Endodermal cell (in vitro differentiated cells): ENCODE data around the gene CLDN9. TPM values are rescaled to one million over a fixed set of nuclear protein-coding genes. Genes with fewer than 3 reads are reported as not detected.
A peak's percentile ranks its signal among the peaks of the same experiment; 100 is the strongest.

ENCODE experiments used
- DNase-seq: peaks from one replicate; pipeline ENCODE4 v3.0.0-alpha.2; 2017
- H3K27ac ChIP-seq: 2 replicates; pipeline ENCODE4 v1.5.1; 2013; ENCODE audit warnings: mild to moderate bottlenecking, low read depth, low read length, moderate library complexity
- H3K27me3 ChIP-seq: 2 replicates; pipeline ENCODE4 v1.6.1; 2013; ENCODE audit warnings: mild to moderate bottlenecking, low read length, moderate library complexity; ENCODE audit not compliant: insufficient read depth, control insufficient read depth, poor library complexity, severe bottlenecking
- H3K36me3 ChIP-seq: 2 replicates; pipeline ENCODE4 v1.7.0; 2013; ENCODE audit warnings: mild to moderate bottlenecking, low read length, moderate library complexity; ENCODE audit not compliant: control insufficient read depth, insufficient read depth
- H3K4me1 ChIP-seq: one replicate; pipeline ENCODE4 v1.7.0; 2013; ENCODE audit warnings: low read length; ENCODE audit not compliant: control insufficient read depth, insufficient read depth
- H3K4me3 ChIP-seq: 2 replicates; pipeline ENCODE4 v1.5.1; 2013; ENCODE audit warnings: mild to moderate bottlenecking, low read length, moderate library complexity
- H3K9ac ChIP-seq: 2 replicates; pipeline ENCODE4 v1.6.1; 2013; ENCODE audit warnings: mild to moderate bottlenecking, low read length, moderate library complexity; ENCODE audit not compliant: poor library complexity, severe bottlenecking; ENCODE audit errors: extremely low read depth
- H3K9me3 ChIP-seq: 2 replicates; pipeline ENCODE4 v1.6.1; 2013; ENCODE audit warnings: mild to moderate bottlenecking, low read length, moderate library complexity; ENCODE audit not compliant: control insufficient read depth
- H3K27ac Mint-ChIP-seq: 2 replicates; pipeline ENCODE4 v1.8.0; 2020; ENCODE audit warnings: mixed read lengths
- H3K27me3 Mint-ChIP-seq: 2 replicates; pipeline ENCODE4 v1.8.0; 2021; ENCODE audit warnings: mild to moderate bottlenecking, mixed read lengths; ENCODE audit not compliant: insufficient read depth
- H3K36me3 Mint-ChIP-seq: 2 replicates; pipeline ENCODE4 v1.8.0; 2020; ENCODE audit warnings: low read depth, mixed read lengths
- H3K4me1 Mint-ChIP-seq: 2 replicates; pipeline ENCODE4 v1.8.0; 2020; ENCODE audit warnings: mixed read lengths
- H3K4me3 Mint-ChIP-seq: 2 replicates; pipeline ENCODE4 v1.8.0; 2020; ENCODE audit warnings: mild to moderate bottlenecking, moderate library complexity, mixed read lengths
- H3K9me3 Mint-ChIP-seq: 2 replicates; pipeline ENCODE4 v1.8.0; 2020; ENCODE audit warnings: mild to moderate bottlenecking, mixed read lengths
- CTCF ChIP-seq: fragments of 200-600 bp; sonication (generic); conservative IDR thresholded peaks from 2 replicates; pipeline ENCODE4 v1.5.0; 2021; ENCODE audit warnings: antibody characterized with exemption, mild to moderate bottlenecking
- WGBS, 2 experiments: methylation state at CpG; one replicate each; pipeline versions ENCODE4 v1.1.5 to v1.1.7; 2013; ENCODE audit warnings: missing lambda C conversion rate in 2 of 2, mixed read lengths in 1 of 2; ENCODE audit not compliant: insufficient coverage in 1 of 2, insufficient read length in 1 of 2; 5-methylcytosine and 5-hydroxymethylcytosine counted together
- total RNA-seq, 2 donors: library from RNA; stranded (reverse); fragmentation: NEBNext Ultra II Directional in 1 of 2; extraction: Animal tissue kit (Norgen Biotek cat#: 25700) in 1 of 2; gene quantifications; 2 replicates in 1 of 2; 3 replicates in 1 of 2; pipeline ENCODE4 v1.2.1, GENCODE V29; 2021

The CLDN9 gene
- total RNA-seq, 2 donors from 2014 or later, result 0.18 TPM; not detected in 1

- peaks cover 53% of the 10 kb centered on the region for H3K27me3 Mint-ChIP-seq
These were observed 48.0 kb upstream of the CLDN9 start for GRCh38 chr16:2964475-2965336.

GRCh38 chr16:2966043-2966807 lies 46.5 kb upstream of the CLDN9 start:
- 95 to 97% methylated on average over 18 to 38 of the region's 39 CpGs for WGBS, 2 experiments
- Mint-ChIP-seq H3K9me3 (no peaks in the 10 kb centered on the region), H3K4me1 (peaks cover 6% of the 10 kb centered on the region), H3K4me3 (no peak overlapping the region), H3K27me3 (peaks cover 53% of the 10 kb centered on the region), H3K27ac (no peak overlapping the region), H3K36me3 (peaks cover 4% of the 10 kb centered on the region)
- no peak overlapping the region for H3K4me3 ChIP-seq
- peaks cover 4% of the 10 kb centered on the region for H3K27me3 ChIP-seq
- no peaks in the 10 kb centered on the region for H3K9me3 ChIP-seq
- H3K36me3 ChIP-seq, result no peaks in the 10 kb centered on the region
- H3K4me1 ChIP-seq, result peaks cover 14% of the 10 kb centered on the region
- no peak for TF ChIP-seq CTCF
- peak; percentile 49 for DNase-seq
- H3K9ac ChIP-seq, result no peak overlapping the region
- no peak overlapping the region for H3K27ac ChIP-seq

More at GRCh38 chr16:2964475-2965336, 48.0 kb upstream of the CLDN9 start:
- Mint-ChIP-seq H3K27ac (no peak overlapping the region), H3K36me3 (peaks cover 4% of the 10 kb centered on the region), H3K9me3 (no peaks in the 10 kb centered on the region), H3K4me1 (peaks cover 2% of the 10 kb centered on the region), H3K4me3 (peak overlapping the region; percentile 68)
- Histone ChIP-seq H3K27ac (no peak overlapping the region), H3K36me3 (no peaks in the 10 kb centered on the region), H3K9ac (peak overlapping the region; percentile 20), H3K27me3 (peaks cover 4% of the 10 kb centered on the region), H3K9me3 (no peaks in the 10 kb centered on the region), H3K4me1 (peaks cover 5% of the 10 kb centered on the region), H3K4me3 (peak overlapping the region; percentile 88)
- DNase-seq, result peak; percentile 99
- 0 to 2% methylated on average over 32 to 68 of the region's 68 CpGs for WGBS, 2 experiments
- TF ChIP-seq CTCF, result no peak

GRCh38 chr16:2966808-2967191 lies 45.9 kb upstream of the CLDN9 start:
- no peak overlapping the region for H3K4me3 Mint-ChIP-seq
- H3K4me3 ChIP-seq, result no peak overlapping the region
- peaks cover 4% of the 10 kb centered on the region for H3K27me3 ChIP-seq
- H3K36me3 Mint-ChIP-seq, result peaks cover 4% of the 10 kb centered on the region
- H3K36me3 ChIP-seq, result no peaks in the 10 kb centered on the region
- peaks cover 51% of the 10 kb centered on the region for H3K27me3 Mint-ChIP-seq
- peaks cover 14% of the 10 kb centered on the region for H3K4me1 ChIP-seq
- H3K27ac Mint-ChIP-seq, result no peak overlapping the region
- H3K4me1 Mint-ChIP-seq, result peaks cover 6% of the 10 kb centered on the region
- H3K27ac ChIP-seq, result no peak overlapping the region
- TF ChIP-seq CTCF, result peak; percentile 38
- DNase-seq, result peak; percentile 80
- 85 to 93% methylated on average over 41 to 46 of the region's 46 CpGs for WGBS, 2 experiments
- H3K9me3 ChIP-seq, result no peaks in the 10 kb centered on the region
- H3K9ac ChIP-seq, result no peak overlapping the region
- H3K9me3 Mint-ChIP-seq, result no peaks in the 10 kb centered on the region
